ENCODE data around the gene NTSR2. TPM values are rescaled to one million over a fixed set of nuclear protein-coding genes. Genes with fewer than 3 reads are reported as not detected.

The NTSR2 gene
- total RNA-seq, 1 donor from 2014 or later = not detected

- no peak overlapping the region for H2AFZ ChIP-seq (replicated peaks)
- no peaks in the 10 kb centered on the region for H3K4me1 Mint-ChIP-seq
- H3K4me2 ChIP-seq = no peak overlapping the region
- H3K27me3 Mint-ChIP-seq (ENCODE audit: insufficient read depth, low read depth) = no peaks in the 10 kb centered on the region
- DNase-seq (ENCODE audit: low spot score) = no peak
- no peak overlapping the region for H3K4me3 Mint-ChIP-seq
- no peaks in the 10 kb centered on the region for H3K27me3 ChIP-seq
- H3F3A ChIP-seq (ENCODE audit: low read depth) = no peaks in the 10 kb centered on the region
- H3K36me3 Mint-ChIP-seq = peaks cover 59% of the 10 kb centered on the region
- H3K4me1 ChIP-seq = no peaks in the 10 kb centered on the region
- H4K20me1 ChIP-seq (ENCODE audit: low read depth) = no peaks in the 10 kb centered on the region
- H3K27ac ChIP-seq = no peak overlapping the region
- no peak overlapping the region for H3K9ac ChIP-seq
- H3K36me3 ChIP-seq = peaks cover 18% of the 10 kb centered on the region
- no peaks in the 10 kb centered on the region for H3K9me3 Mint-ChIP-seq
- H3K79me2 ChIP-seq (ENCODE audit: low read depth) = no peaks in the 10 kb centered on the region
- no peak overlapping the region for H3K27ac Mint-ChIP-seq
- H3K4me3 ChIP-seq = no peak overlapping the region
- TF ChIP-seq EZH2 (IDR thresholded peaks at IDR 0.05) (no peak), CTCF (IDR thresholded peaks at IDR 0.05) (no peak), EZH2phosphoT487 (IDR thresholded peaks at IDR 0.05) (no peak)
- H3K9me3 ChIP-seq (ENCODE audit: low read depth) = no peaks in the 10 kb centered on the region
These were observed 47.4 kb downstream of the NTSR2 start for GRCh38 chr2:11622611-11623010.

GRCh38 chr2:11621410-11621809, 48.6 kb downstream of the NTSR2 start:
- peaks cover 7% of the 10 kb centered on the region for H3K36me3 ChIP-seq
- no peaks in the 10 kb centered on the region for H3F3A ChIP-seq (ENCODE audit: low read depth)
- H3K4me1 ChIP-seq = no peaks in the 10 kb centered on the region
- H3K79me2 ChIP-seq (ENCODE audit: low read depth) = no peaks in the 10 kb centered on the region
- no peak overlapping the region for H3K9ac ChIP-seq
- H3K9me3 ChIP-seq (ENCODE audit: low read depth) = no peaks in the 10 kb centered on the region
- Mint-ChIP-seq H3K9me3 (no peaks in the 10 kb centered on the region), H3K36me3 (peaks cover 57% of the 10 kb centered on the region), H3K4me3 (no peak overlapping the region), H3K27me3 (ENCODE audit: insufficient read depth, low read depth) (no peaks in the 10 kb centered on the region), H3K27ac (no peak overlapping the region), H3K4me1 (peaks cover 3% of the 10 kb centered on the region)
- DNase-seq (ENCODE audit: low spot score) = no peak
- H3K4me3 ChIP-seq = no peak overlapping the region
- no peaks in the 10 kb centered on the region for H3K27me3 ChIP-seq
- TF ChIP-seq CTCF (IDR thresholded peaks at IDR 0.05) = no peak
- no peak for TF ChIP-seq EZH2 (IDR thresholded peaks at IDR 0.05)
- no peak for TF ChIP-seq EZH2phosphoT487 (IDR thresholded peaks at IDR 0.05)
- no peak overlapping the region for H2AFZ ChIP-seq (replicated peaks)
- H3K27ac ChIP-seq = no peak overlapping the region
- no peak overlapping the region for H3K4me2 ChIP-seq
- no peaks in the 10 kb centered on the region for H4K20me1 ChIP-seq (ENCODE audit: low read depth)

GRCh38 chr2:11618708-11619062, 51.3 kb downstream of the NTSR2 start:
- TF ChIP-seq EZH2phosphoT487 (IDR thresholded peaks at IDR 0.05) (no peak), EZH2 (IDR thresholded peaks at IDR 0.05) (no peak), CTCF (IDR thresholded peaks at IDR 0.05) (no peak)
- no peak overlapping the region for H3K4me2 ChIP-seq
- H3K4me1 ChIP-seq = no peaks in the 10 kb centered on the region
- H3K9me3 ChIP-seq (ENCODE audit: low read depth) = no peaks in the 10 kb centered on the region
- H3F3A ChIP-seq (ENCODE audit: low read depth) = no peaks in the 10 kb centered on the region
- no peaks in the 10 kb centered on the region for H3K9me3 Mint-ChIP-seq
- H3K4me3 Mint-ChIP-seq = no peak overlapping the region
- H3K36me3 Mint-ChIP-seq = peaks cover 50% of the 10 kb centered on the region
- DNase-seq (ENCODE audit: low spot score) = no peak
- H2AFZ ChIP-seq (replicated peaks) = no peak overlapping the region
- H3K9ac ChIP-seq = no peak overlapping the region
- H3K27ac ChIP-seq = no peak overlapping the region
- H3K36me3 ChIP-seq = no peaks in the 10 kb centered on the region
- H3K4me3 ChIP-seq = no peak overlapping the region
- no peak overlapping the region for H3K27ac Mint-ChIP-seq
- no peaks in the 10 kb centered on the region for H3K79me2 ChIP-seq (ENCODE audit: low read depth)
- H3K27me3 ChIP-seq = no peaks in the 10 kb centered on the region
- H3K27me3 Mint-ChIP-seq (ENCODE audit: insufficient read depth, low read depth) = no peaks in the 10 kb centered on the region
- H3K4me1 Mint-ChIP-seq = peaks cover 3% of the 10 kb centered on the region
- H4K20me1 ChIP-seq (ENCODE audit: low read depth) = peaks cover 4% of the 10 kb centered on the region

Data from neural progenitor cell (in vitro differentiated cells).